ENCODE data around the gene NDEL1.

NDEL1 gene

DNA sequence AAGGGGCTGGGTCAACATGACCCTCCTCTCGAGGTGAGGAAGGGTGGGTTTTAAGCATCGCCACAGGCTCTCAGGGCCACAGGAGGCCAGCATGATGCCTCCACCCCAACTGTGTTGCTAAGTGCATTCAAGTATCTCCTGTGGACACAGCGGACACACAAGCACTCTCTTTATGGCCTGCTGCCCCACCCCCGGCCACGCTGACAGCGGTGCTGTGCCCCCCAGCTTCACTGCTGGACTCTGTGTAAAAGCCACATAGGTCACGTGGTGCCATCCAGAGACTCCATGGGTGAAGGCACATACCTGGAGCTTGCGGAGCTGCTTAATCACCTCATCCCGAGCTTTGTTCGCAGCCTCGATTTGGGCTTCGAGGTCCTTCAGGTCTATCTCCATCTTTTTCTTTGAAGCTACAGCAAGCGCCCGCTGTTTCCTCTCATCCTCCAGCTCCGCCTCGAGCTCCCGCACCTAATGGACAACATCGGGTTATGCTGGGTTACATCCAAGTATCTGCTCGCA, 51.5 kb downstream of the NDEL1 start:
- Histone ChIP-seq H4K20me1 (ENCODE audit: insufficient read depth, low read length) (no peaks in the 10 kb centered on the region), H3K9me3 (ENCODE audit: insufficient read depth, low read length) (no peaks in the 10 kb centered on the region), H3K4me3 (ENCODE audit: low read length) (no peak overlapping the region), H3K79me2 (ENCODE audit: low read length) (no peaks in the 10 kb centered on the region), H2AFZ (ENCODE audit: low read depth, low read length) (no peak overlapping the region), H3K36me3 (replicated peaks; ENCODE audit: low read depth, low read length) (peaks cover 17% of the 10 kb centered on the region), H3K9ac (ENCODE audit: low read length) (no peak overlapping the region), H3K4me1 (ENCODE audit: low read length) (no peaks in the 10 kb centered on the region), H3K4me2 (ENCODE audit: low read length) (no peak overlapping the region), H3K27me3 (ENCODE audit: low read depth, low read length) (no peaks in the 10 kb centered on the region), H3K27ac (ENCODE audit: low read length) (no peak overlapping the region)
- no peak for TF ChIP-seq EZH2phosphoT487 (IDR thresholded peaks at IDR 0.05; ENCODE audit: low read depth)
- TF ChIP-seq, protein P1, sequence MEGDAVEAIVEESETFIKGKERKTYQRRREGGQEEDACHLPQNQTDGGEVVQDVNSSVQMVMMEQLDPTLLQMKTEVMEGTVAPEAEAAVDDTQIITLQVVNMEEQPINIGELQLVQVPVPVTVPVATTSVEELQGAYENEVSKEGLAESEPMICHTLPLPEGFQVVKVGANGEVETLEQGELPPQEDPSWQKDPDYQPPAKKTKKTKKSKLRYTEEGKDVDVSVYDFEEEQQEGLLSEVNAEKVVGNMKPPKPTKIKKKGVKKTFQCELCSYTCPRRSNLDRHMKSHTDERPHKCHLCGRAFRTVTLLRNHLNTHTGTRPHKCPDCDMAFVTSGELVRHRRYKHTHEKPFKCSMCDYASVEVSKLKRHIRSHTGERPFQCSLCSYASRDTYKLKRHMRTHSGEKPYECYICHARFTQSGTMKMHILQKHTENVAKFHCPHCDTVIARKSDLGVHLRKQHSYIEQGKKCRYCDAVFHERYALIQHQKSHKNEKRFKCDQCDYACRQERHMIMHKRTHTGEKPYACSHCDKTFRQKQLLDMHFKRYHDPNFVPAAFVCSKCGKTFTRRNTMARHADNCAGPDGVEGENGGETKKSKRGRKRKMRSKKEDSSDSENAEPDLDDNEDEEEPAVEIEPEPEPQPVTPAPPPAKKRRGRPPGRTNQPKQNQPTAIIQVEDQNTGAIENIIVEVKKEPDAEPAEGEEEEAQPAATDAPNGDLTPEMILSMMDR (IDR thresholded peaks at IDR 0.05; ENCODE audit: low read depth, low read length), result no peak

DNA sequence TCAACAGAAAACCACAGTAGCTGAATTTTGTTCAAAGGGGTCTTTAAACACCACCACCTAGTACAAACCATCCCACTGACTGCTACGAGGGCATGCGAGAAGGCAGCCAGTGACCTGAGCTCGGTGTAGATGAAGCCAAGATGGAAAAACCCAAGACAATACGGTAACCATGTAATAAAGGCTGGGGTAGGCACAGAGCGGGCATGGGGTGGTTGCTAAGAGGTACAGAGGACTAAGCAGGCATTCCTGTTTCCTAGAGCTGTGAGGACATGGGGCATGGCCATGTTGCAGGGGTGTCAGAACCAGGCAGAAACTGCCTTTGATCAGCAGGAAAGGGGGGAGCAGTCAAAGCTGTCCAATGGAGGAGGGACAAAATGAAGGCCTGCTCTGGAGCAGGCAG, 52.1 kb downstream of the NDEL1 start:
- Histone ChIP-seq H3K4me2 (ENCODE audit: low read length) (no peak overlapping the region), H3K9ac (ENCODE audit: low read length) (no peak overlapping the region), H3K4me3 (ENCODE audit: low read length) (no peak overlapping the region), H4K20me1 (ENCODE audit: insufficient read depth, low read length) (no peaks in the 10 kb centered on the region), H3K4me1 (ENCODE audit: low read length) (no peaks in the 10 kb centered on the region), H3K27me3 (ENCODE audit: low read depth, low read length) (no peaks in the 10 kb centered on the region), H3K36me3 (replicated peaks; ENCODE audit: low read depth, low read length) (peaks cover 17% of the 10 kb centered on the region), H3K9me3 (ENCODE audit: insufficient read depth, low read length) (no peaks in the 10 kb centered on the region), H3K79me2 (ENCODE audit: low read length) (no peaks in the 10 kb centered on the region), H2AFZ (ENCODE audit: low read depth, low read length) (no peak overlapping the region), H3K27ac (ENCODE audit: low read length) (no peak overlapping the region)
- TF ChIP-seq, protein P1 (IDR thresholded peaks at IDR 0.05; ENCODE audit: low read depth, low read length), result no peak
- no peak for TF ChIP-seq EZH2phosphoT487 (IDR thresholded peaks at IDR 0.05; ENCODE audit: low read depth)

DNA sequence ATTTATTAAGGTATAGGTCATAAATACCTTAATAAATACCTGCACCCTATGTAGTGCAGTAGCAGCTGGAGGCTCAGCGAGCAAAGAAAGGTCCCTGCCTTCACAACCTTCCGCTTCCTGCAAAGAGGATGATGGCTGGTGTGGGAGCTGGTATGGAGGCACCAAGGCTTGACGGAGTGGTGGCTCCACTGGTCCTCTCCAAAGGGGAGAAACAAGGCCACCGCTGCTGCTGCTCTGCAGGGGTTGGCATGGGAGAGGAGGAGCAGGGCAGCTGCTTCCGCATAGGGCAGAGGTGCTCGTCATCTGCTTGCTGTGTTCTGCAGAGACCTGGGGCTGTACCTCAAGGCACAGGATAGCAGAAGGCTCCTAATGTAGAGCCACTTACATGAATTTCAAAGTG, 52.8 kb downstream of the NDEL1 start:
- H3K9ac ChIP-seq (ENCODE audit: low read length), result no peak overlapping the region
- no peaks in the 10 kb centered on the region for H4K20me1 ChIP-seq (ENCODE audit: insufficient read depth, low read length)
- no peaks in the 10 kb centered on the region for H3K9me3 ChIP-seq (ENCODE audit: insufficient read depth, low read length)
- peaks cover 12% of the 10 kb centered on the region for H3K36me3 ChIP-seq (replicated peaks; ENCODE audit: low read depth, low read length)
- no peak for TF ChIP-seq EZH2phosphoT487 (IDR thresholded peaks at IDR 0.05; ENCODE audit: low read depth)
- TF ChIP-seq, protein P1 (IDR thresholded peaks at IDR 0.05; ENCODE audit: low read depth, low read length), result no peak
- H3K4me3 ChIP-seq (ENCODE audit: low read length), result no peak overlapping the region
- H3K27ac ChIP-seq (ENCODE audit: low read length), result no peak overlapping the region
- no peaks in the 10 kb centered on the region for H3K27me3 ChIP-seq (ENCODE audit: low read depth, low read length)
- no peak overlapping the region for H3K4me2 ChIP-seq (ENCODE audit: low read length)
- H2AFZ ChIP-seq (ENCODE audit: low read depth, low read length), result no peak overlapping the region
- no peaks in the 10 kb centered on the region for H3K4me1 ChIP-seq (ENCODE audit: low read length)
- H3K79me2 ChIP-seq (ENCODE audit: low read length), result no peaks in the 10 kb centered on the region

DNA sequence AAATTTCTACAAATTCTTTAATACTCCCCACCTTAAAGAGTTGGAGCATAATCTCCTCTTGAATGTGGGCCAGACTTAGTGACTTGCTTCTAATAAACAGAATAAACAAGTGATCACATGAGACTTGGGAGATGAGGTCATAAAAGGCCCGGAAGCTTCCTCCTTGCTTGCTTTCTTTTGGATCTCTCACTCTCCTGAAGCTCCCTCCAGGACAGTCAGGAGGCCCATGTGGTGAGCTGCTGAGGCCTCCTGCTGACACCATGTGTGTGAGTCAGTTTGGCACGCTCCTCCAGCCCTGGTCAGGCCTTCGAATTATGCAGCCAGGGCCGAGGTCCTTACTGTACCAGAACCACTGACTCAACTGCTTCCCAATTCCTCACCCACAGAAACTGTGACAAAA, 53.2 kb downstream of the NDEL1 start:
- Histone ChIP-seq H3K4me2 (ENCODE audit: low read length) (no peak overlapping the region), H3K9ac (ENCODE audit: low read length) (no peak overlapping the region), H3K79me2 (ENCODE audit: low read length) (no peaks in the 10 kb centered on the region), H3K4me1 (ENCODE audit: low read length) (no peaks in the 10 kb centered on the region), H3K27me3 (ENCODE audit: low read depth, low read length) (no peaks in the 10 kb centered on the region), H2AFZ (ENCODE audit: low read depth, low read length) (no peak overlapping the region), H3K27ac (ENCODE audit: low read length) (no peak overlapping the region), H3K9me3 (ENCODE audit: insufficient read depth, low read length) (no peaks in the 10 kb centered on the region), H3K36me3 (replicated peaks; ENCODE audit: low read depth, low read length) (peaks cover 8% of the 10 kb centered on the region), H4K20me1 (ENCODE audit: insufficient read depth, low read length) (no peaks in the 10 kb centered on the region), H3K4me3 (ENCODE audit: low read length) (no peak overlapping the region)
- TF ChIP-seq, protein P1 (IDR thresholded peaks at IDR 0.05; ENCODE audit: low read depth, low read length), result no peak
- TF ChIP-seq EZH2phosphoT487 (IDR thresholded peaks at IDR 0.05; ENCODE audit: low read depth), result no peak
